ENCODE data around the gene STX8. TPM values are rescaled to one million over a fixed set of nuclear protein-coding genes. Genes with fewer than 3 reads are reported as not detected.

STX8 gene
- total RNA-seq, 1 donor from 2014 or later, result 57.8 TPM

DNA sequence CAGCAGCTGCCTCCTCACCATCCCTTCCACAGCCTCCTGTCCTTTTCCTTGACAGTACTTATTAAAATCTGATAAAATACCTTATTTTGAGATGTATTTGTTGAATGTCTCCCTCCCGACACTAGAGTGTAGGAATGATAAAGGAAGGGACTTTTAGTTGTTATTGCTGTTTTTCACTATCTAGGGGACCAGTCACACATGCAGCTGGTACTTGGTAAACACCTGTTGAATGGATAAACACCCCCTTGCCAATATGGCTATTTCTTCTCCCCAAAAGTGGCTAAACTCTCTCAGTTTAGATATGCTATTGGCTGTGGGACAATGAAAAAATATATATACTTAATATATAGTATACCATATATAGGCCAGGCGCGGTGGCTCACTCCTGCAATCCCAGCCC lies 96.7 kb downstream of the STX8 start:
- Histone ChIP-seq H3K9me3 (no peaks in the 10 kb centered on the region), H3K4me1 (no peaks in the 10 kb centered on the region), H3K27ac (no peak overlapping the region), H3K4me3 (no peak overlapping the region), H3K36me3 (peaks cover 4% of the 10 kb centered on the region), H3K27me3 (ENCODE audit: low read depth) (no peaks in the 10 kb centered on the region)
- DNase-seq (no peak), ATAC-seq (no peak)
- intact Hi-C loops (cut with DNase I), result no loop called here
- TF ChIP-seq, protein P1, sequence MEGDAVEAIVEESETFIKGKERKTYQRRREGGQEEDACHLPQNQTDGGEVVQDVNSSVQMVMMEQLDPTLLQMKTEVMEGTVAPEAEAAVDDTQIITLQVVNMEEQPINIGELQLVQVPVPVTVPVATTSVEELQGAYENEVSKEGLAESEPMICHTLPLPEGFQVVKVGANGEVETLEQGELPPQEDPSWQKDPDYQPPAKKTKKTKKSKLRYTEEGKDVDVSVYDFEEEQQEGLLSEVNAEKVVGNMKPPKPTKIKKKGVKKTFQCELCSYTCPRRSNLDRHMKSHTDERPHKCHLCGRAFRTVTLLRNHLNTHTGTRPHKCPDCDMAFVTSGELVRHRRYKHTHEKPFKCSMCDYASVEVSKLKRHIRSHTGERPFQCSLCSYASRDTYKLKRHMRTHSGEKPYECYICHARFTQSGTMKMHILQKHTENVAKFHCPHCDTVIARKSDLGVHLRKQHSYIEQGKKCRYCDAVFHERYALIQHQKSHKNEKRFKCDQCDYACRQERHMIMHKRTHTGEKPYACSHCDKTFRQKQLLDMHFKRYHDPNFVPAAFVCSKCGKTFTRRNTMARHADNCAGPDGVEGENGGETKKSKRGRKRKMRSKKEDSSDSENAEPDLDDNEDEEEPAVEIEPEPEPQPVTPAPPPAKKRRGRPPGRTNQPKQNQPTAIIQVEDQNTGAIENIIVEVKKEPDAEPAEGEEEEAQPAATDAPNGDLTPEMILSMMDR (IDR thresholded peaks at IDR 0.05), result no peak

DNA sequence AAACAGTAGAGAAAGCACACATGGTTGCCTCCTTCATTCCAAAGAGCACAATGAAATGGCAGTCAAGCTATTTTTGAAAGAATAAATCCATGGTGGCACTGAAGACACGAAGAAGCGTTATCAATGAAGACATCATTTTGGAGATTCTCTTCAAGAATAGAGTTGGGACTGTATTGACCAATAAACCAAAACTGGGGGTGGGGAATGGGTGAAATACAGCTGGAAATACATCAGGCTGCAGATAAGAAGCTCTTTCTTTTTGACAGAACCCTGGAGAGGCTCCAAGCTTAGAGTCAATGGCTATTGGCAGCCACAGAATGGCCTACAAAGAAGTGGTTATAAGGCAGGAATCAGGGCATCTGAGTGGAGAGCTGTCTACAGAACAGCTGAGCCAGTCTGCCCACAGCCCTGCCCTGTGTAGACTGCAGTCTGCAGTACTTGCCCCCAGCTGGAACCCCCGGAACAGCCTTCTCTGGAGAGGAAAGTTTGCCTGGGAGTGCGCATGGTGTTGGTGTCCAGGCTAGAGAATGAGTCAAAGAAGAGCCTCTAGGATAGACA lies 100.4 kb downstream of the STX8 start:
- DNase-seq (no peak), ATAC-seq (no peak)
- no peaks in the 10 kb centered on the region for H3K9me3 ChIP-seq
- peaks cover 4% of the 10 kb centered on the region for H3K4me1 ChIP-seq
- no peak overlapping the region for H3K27ac ChIP-seq
- H3K4me3 ChIP-seq, result no peak overlapping the region
- H3K36me3 ChIP-seq, result peaks cover 4% of the 10 kb centered on the region
- no peaks in the 10 kb centered on the region for H3K27me3 ChIP-seq (ENCODE audit: low read depth)
- intact Hi-C loops (cut with DNase I), result no loop called here
- TF ChIP-seq, protein P1 (IDR thresholded peaks at IDR 0.05), result no peak

DNA sequence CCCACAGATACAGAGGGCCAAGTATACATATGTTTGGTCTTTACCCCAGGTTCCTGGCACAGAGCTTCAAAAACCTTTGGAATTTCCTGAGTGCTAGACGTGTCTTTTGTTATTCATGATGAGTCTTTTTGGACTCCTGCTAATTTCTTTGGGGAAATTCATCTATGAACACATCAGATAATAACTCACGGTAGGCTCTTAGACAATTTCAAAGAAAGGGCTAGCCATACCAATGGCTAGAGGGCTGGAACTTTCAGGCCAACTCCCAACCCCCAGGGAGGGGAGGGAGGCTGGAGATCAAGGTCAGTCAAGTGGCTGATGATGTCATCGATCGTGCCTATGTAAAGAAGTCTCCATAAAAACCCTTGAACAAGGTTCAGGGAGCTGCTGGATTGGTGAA lies 101.9 kb downstream of the STX8 start:
- no peaks in the 10 kb centered on the region for H3K27me3 ChIP-seq (ENCODE audit: low read depth)
- no peak overlapping the region for H3K27ac ChIP-seq
- ATAC-seq (no peak), DNase-seq (no peak)
- TF ChIP-seq, protein P1 (IDR thresholded peaks at IDR 0.05), result no peak
- peaks cover 4% of the 10 kb centered on the region for H3K36me3 ChIP-seq
- peaks cover 6% of the 10 kb centered on the region for H3K4me1 ChIP-seq
- intact Hi-C loops (cut with DNase I), result no loop called here
- H3K9me3 ChIP-seq, result no peaks in the 10 kb centered on the region
- H3K4me3 ChIP-seq, result no peak overlapping the region

DNA sequence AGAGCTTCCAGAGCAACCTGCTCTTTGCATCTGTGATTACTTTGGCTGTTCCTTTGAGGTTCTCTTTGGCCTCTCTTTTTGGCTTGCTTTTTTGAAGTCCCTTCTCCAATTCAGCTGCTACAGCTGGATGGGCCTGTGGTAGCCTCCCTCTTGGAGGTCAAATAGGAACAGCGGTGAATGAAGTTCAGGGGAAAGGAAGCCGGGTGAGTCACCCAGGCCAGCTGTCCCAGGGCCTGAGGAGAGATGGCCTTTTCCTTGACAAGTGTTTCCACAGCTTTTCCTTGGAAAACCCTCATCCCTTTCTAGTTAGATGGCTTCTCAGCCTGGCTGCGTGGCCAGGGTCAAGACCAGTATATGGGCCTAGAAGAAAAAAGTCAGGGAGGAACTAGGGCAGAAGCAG lies 103.1 kb downstream of the STX8 start:
- TF ChIP-seq, protein P1 (IDR thresholded peaks at IDR 0.05), result no peak
- H3K27me3 ChIP-seq (ENCODE audit: low read depth), result no peaks in the 10 kb centered on the region
- DNase-seq (no peak), ATAC-seq (no peak)
- intact Hi-C loops (cut with DNase I), result no loop called here
- no peaks in the 10 kb centered on the region for H3K9me3 ChIP-seq
- peaks cover 6% of the 10 kb centered on the region for H3K4me1 ChIP-seq
- no peak overlapping the region for H3K27ac ChIP-seq
- peaks cover 4% of the 10 kb centered on the region for H3K36me3 ChIP-seq
- no peak overlapping the region for H3K4me3 ChIP-seq

DNA sequence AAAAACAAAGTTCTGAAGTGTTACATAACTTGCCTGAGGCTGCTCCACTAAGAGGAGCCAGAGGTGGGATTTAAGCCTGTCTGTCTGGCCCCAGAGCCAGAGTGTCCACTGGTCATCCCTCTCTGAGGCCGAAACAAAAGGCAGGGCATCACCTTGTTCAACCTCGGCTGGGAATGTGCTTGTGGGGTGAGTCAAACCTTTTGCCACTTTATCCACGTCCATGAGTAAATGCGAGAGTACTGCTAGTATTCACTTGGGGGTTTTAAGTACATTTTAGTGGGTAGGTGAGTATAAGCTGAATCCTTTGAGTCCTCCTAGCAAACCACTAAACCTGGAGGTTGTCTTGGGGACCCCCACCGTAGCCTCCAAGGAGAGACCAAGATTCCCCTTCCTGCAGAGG lies 103.5 kb downstream of the STX8 start:
- DNase-seq (no peak), ATAC-seq (no peak)
- H3K27me3 ChIP-seq (ENCODE audit: low read depth), result no peaks in the 10 kb centered on the region
- peaks cover 6% of the 10 kb centered on the region for H3K4me1 ChIP-seq
- TF ChIP-seq, protein P1 (IDR thresholded peaks at IDR 0.05), result no peak
- intact Hi-C loops (cut with DNase I), result no loop called here
- H3K27ac ChIP-seq, result no peak overlapping the region
- peaks cover 4% of the 10 kb centered on the region for H3K36me3 ChIP-seq
- H3K9me3 ChIP-seq, result no peaks in the 10 kb centered on the region
- no peak overlapping the region for H3K4me3 ChIP-seq

DNA sequence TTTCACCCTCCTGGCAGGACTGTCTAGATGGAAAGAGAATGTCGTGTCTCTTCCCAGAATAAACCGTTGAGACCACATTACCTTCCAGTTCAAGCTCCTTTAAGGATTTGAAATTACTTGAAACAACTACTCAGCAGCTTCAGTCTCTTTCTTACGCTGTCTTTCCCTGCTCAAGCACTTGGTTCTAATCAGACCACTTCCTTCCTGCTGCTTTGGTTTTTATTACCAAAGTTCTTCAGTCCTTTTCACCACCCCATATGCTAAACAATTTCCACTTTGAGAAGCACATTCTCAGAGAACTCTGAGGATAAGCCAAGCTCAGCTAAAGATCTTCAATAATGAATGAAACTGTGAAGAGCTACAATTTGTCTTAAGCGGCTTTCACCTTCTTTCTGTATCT lies 105.4 kb downstream of the STX8 start:
- no peak for DNase-seq

More for the DNA sequence above, 105.4 kb downstream of the STX8 start:
- intact Hi-C loops (cut with DNase I), result no loop called here
- H3K36me3 ChIP-seq, result no peaks in the 10 kb centered on the region
- no peaks in the 10 kb centered on the region for H3K27me3 ChIP-seq (ENCODE audit: low read depth)
- no peaks in the 10 kb centered on the region for H3K9me3 ChIP-seq
- ATAC-seq, result no peak
- H3K4me3 ChIP-seq, result no peak overlapping the region
- peaks cover 6% of the 10 kb centered on the region for H3K4me1 ChIP-seq
- no peak overlapping the region for H3K27ac ChIP-seq
- TF ChIP-seq, protein P1 (IDR thresholded peaks at IDR 0.05), result no peak

All from lower lobe of right lung (tissue), 2 donors.